ENCODE measurements around the gene KCNIP3.

- TF ChIP-seq CTCF (IDR thresholded peaks at IDR 0.05) (no peak), EZH2 (IDR thresholded peaks at IDR 0.05; ENCODE audit: borderline replicate concordance, insufficient read depth, low read depth, low read length, poor library complexity, severe bottlenecking) (no peak)
These were observed 24.8 kb upstream of the KCNIP3 start for GRCh38 chr2:95272299-95272751.

All from B cell (primary cell).